Activated CD4-positive, alpha-beta T cell treated with anti-CD3 and anti-CD28 coated beads for 1 hour (primary cell): ENCODE measurements around the gene ARHGEF10L.

ENCODE experiments used
- DNase-seq: peaks from one replicate; pipeline ENCODE4 v3.0.0-alpha.2; 2020

The ARHGEF10L gene

DNA sequence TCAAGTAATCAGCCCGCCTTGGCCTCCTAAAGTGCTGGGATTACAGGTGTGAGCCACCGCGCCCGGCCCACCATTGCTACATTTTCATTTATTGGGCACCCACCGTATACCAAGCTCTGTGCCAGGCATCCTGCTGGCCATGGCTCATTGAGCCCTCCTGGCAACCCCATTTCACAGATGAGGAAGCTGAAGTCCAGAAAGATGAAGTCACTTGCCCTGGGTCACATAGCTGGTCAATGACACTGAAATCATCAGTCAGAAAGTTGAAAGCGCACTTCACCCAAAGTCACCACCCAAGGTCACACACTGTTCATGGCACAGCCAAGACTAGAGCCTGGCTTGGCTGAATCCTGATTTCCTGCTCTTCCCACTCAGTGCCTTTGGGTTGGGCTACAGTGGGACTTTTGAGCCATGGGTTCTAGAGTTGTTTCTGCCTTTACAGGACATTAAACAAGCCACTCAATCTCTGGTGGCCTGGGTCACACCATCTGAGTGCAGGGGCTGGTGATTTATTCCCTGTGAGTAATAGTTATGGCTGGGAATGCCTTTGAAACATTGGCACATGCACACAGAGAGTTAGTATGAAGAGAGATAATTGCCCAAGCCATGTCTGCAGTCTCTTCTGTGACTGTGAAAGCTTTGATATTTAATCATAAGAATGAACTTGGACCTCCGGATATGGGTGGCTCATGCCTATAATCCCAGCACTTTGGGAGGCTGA is 16.0 kb upstream of the ARHGEF10L start:
- DNase-seq, result no peak

DNA sequence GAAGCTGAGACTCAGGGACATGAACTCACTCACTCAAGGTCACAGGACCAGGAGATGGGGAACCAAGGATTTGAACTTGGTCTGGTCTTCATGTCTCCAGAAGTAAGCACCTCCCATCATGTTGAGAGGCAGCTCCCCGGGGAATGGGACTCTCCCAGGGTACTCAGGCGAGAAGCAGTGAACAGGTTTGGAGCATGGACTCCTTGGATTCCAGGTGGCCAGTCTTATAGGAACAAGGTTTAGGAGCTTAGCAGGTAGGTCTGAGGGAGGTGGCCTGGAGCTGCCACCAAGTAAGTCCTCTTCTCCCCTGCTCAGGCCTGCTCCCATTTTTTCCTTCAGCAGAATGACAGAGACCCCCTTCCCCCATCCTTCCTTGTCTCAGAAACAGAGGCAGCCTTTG is 14.9 kb upstream of the ARHGEF10L start:
- no peak for DNase-seq

DNA sequence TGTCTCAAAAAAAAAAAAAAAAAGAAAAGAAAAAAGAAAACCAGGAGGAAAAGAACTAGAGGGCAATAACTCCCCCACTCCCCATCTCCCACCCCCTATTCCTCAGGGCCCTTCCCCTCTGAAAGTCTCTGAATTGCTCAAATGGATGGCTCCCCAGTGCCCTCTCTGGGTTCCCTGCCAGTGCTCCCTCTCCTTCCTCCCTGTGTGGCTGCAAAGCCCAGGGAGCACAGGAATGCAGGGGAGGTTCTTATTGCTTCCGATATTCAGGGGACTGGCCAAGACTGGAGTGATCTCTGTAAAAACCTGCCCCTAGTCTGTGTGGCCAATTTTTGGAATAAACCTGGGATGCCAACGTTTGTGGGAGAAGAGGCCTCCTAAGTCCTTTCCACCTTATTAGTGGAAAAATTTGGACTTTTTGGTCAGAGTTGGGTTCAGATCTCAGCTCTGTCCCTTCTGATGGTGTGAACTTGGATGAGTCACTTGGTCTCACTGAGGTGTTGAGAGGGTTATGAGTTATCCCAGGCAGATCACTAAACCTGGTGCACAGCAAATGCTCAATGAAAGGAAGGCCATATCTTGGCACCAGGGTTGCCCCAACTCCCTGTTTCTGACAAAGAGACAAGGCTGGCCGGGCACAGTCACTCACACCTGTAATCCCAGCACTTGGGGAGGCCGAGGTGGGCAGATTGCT is 13.4 kb upstream of the ARHGEF10L start:
- DNase-seq, result no peak

DNA sequence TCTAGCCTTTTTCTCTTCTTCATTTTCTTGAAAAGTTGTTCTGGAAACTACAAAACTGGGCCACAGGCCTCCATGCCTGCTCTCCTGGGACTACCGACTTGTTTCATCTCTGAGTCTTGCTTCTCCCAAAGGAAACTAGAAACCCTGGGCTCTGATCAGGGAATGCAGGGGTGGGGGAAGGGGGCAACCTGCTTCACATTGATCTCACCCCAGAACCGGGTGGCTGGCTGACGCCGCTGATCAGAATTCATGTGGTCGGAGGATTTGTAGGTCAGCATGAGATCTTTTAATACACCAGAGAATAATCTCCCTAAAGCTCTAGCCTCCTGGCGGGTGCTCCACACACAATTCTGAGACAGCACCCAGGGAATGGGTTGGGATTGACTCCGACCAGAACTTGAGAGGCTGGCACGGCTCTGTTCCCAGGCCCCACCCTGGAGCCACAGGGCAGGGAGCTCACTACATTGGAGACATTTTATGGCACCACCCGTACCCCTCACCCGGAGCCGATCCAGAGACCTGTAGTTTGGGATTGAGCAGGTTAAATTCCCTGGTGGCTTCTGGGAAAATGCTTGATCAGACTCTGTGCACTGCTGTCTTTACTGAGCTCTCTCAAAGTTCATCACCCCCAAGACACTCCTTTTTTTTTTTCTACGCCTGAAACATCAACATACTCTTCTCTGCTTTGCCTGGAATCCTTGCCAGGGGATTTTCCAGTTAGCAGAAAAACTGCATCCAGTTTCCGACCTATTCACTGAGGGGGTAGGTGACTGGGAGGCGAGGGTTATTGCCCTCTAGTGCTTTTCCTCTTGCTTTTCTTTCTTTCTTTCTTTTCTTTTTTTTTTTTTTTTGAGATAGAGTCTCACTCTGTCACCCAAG is 12.2 kb upstream of the ARHGEF10L start:
- no peak for DNase-seq

DNA sequence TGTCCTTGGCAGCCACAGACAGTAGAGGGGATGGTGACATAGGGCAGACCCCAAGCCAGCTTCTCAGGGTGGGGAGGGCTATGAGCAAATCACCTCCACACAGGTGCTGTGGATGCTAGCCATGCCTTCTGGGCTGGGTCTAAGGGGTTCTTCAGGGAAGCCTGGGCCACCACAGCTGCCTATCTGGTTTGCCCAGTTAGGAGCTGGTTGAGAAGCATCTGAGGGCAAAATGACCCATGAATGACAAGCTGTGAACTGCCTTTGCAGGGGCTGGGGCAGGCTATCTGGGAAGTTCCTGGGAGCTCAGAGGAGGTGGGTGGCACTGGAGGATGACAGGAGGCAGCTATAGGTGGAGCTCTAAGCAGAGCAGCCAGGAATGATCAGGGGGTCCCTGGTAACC is 10.1 kb upstream of the ARHGEF10L start:
- DNase-seq, result no peak

DNA sequence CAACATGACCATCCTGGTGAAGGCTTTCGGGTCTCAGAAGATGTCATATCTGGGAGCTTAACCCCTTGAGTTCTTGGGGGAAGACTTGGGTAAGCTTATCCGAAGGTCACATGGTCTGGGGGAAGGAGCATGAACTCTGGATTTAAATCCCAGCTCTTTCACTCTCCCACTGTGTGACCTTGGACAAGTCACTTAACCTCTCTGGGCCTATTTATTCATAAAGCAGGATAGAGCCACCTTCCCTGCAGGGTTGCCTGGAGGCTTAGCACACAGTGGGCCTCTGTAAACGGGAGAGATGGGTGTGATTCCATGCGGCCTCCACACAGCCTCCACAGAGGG is 8.2 kb upstream of the ARHGEF10L start:
- DNase-seq, result no peak

DNA sequence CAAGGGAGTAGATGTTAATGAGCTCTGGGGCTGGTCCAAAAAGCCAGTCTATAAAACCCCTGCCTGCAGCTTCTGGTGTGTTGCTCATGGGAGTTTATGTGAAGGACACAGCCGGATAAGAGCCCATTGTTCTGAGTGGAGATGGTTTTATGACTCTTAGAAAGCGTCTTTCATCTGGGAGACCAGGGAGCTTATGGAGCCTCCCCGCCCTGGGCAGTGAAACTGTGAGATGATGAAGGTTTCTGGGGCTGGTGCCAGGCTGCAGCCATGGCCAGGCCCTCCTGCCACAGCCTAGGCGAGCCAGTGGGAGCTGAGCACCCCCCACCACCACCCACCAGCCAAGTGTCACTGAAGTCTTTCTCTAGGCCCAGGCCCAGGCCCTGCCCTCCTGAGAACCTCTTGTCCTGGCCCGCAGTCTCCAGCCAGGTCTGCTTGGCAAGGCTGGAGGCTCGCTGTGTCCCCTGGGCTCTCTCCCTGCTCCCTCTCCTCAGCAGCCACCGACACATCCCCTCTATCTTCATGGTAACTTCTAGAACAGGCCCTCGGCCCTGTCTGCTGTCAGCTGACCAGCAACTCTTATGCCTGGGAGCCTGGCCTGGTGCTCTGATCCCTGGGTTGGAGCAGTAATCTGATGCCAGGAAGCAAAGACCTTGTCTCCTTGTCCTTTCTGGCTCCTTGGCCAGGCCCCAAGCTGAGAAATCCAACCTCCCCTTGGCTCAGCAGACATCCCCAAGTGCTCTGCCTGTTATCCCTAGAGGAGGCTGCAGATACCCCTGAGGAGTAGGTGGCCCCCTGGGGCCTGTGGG is 7.6 kb upstream of the ARHGEF10L start:
- no peak for DNase-seq

DNA sequence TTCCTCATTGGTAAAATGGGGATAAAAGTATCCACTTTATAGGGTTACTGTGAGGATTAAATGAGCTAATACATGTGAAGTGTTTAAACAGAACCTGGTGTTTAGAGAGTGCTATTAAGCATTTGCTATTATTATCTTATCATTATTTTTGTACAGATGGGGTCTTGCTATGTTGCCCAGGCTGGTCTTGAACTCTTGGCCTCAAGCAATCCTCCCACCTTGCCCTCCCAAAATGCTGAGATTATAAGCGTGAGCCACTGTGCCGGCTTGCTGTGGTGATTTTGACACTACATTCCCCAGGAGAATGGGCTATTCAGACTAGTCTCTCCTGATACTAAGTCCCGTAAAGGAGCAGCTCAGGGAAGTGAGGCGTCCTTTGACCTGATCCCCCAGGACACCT is 6.3 kb upstream of the ARHGEF10L start:
- DNase-seq, result no peak

DNA sequence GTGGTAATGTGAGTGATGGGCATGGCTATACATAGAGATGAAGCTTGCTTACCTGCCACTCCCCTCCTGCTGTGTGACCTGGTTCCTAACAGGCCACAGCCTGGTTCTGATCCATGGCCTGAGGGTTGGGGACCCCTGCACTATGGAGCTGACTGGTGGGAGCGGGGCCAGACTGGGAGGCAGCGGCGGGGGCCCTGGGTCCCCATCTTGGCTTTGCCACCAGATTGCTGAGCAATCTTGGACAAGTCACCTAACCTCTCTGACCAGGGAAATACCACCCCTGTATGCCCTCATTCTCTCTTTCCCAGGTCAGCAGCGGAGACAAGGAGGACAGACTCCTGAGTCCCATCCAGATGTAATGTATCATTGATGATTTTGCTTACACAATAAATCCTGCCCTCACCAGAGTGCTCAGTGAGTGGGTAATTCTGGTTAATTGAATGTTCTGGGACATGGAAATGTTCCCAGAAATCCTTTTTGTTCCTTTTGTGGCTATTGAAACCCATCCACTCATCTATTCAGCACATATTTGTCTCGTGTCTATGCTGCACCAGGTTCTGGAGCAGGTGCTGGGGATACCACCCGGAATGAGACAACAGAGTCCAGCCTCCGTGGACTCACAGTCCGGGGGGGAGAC is 4.1 kb upstream of the ARHGEF10L start:
- no peak for DNase-seq

DNA sequence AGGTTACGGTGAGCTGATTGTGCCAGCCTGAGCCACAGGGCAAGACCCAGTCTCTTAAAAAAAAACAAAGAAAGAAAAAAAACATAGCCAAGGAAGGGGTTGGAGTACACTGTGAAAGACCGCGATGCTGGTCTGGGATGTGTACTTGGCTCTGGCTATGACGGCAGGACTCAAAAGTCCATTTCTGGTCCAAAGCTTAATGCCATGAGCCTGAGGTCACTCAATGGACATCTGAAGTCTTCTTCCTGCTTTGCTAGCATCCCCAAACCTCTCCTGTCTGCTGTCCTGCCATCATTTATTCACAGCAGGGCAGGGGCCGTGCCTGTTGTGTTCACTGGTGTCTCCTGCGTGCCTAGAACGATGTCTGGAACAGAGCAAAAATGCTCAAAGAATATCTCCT is 1.5 kb upstream of the ARHGEF10L start:
- no peak for DNase-seq

DNA sequence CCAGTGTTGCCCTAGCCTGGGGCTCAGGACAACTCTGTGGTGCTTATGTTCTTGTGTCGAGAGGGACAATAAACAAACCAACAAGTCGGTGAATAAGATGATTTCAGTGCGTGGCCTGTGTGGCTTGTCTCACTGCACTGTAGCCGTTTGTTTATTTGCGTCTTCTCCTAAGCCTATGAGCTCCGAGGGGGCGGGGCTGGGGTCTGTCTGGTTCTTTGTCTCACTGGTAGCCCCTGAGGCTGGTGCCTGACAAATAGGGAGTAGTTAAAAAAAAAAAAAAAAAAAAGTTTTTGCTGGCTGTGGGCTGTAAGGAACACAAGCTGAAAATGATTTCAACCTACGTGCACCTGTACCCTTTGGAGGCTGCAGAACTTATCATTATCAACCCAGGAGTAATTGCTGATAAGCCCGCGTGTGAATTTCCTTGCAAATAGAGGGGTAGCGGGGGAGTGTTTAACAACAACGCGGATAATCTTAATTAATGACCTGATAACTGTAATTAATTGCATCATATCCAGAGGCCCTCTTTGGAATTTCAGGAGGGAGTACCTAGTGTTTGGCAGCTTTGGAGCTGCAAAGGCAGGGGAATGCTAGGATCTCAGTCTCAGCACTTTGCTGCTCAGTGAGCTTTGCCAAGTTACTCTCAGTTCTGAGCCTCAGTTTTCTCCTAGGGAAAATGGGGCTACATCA is 925 bp upstream of the ARHGEF10L start:
- DNase-seq, result no peak

DNA sequence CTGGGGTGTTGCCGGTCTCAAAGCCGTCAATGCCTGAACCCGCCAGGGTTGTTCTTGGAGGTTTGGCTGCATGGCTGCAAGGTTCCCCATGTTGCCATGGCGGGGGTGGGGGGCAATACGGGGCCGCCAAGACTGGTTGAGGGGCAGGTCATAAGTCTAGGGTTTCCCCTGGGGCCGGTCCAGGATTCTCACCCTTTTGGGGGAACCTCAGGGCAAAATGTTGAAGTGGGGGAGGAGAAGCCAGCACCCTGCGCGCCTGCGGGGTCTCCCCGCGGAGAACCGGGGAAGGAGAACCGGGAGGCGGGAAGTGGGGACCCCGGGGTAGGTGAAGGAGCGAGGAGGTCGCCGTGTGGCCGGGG is 401 bp upstream of the ARHGEF10L start:
- no peak for DNase-seq

DNA sequence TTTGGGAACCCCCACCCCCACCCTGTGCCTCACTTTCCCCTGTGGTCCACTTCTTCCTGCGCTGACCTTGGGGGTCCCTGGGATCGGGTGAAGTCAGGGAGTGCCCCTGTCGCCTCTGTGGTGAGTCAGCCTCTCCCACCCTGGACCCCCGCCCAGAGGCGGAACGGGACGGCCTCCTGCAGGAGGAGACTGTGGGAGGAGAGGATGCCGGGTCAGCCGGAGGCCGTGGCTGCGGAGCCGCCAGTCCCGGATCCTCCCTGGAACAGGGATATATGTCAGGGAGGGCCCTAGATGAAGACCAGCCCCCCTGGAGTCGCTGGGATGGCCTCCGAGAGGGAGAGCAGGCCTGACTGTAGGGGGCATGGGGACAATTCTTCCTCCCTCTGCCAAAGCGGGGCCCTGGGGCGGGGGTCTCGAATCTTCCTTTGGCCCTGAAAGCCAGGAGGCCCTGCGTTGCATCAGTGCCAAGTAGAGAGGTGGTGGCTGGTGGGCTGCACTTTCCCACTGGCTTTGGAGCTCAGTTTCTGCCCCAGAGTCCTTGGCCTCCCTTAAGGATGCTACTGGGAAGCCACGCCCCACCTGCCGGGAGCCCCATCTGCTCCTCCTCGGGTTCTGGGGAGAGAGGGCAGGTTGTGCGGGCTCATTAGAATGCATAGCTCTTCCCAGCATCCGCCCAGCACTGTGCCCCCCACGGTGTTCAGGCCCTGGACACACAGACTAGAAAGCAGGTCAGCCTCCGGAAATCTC is 930 bp downstream of the ARHGEF10L start:
- no peak for DNase-seq

DNA sequence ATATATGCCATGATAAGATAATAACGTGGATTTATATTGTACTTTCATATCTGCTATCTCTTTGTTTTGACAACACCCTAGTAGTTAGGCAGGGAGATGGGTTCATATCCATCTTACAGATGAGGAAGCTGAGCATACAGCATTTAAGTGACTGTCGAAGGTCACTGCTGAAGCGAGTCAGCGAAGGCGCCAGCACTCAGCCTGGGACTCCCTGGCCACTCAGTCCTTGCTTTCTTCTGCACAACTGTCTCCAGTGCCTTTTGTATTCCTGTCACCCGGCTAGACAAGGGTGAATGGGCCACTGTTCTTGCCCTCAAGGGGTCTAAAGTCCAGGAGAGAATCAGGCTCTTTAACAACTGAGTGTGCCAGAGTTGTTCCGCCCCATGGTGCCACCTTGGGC is 3.1 kb downstream of the ARHGEF10L start:
- no peak for DNase-seq

DNA sequence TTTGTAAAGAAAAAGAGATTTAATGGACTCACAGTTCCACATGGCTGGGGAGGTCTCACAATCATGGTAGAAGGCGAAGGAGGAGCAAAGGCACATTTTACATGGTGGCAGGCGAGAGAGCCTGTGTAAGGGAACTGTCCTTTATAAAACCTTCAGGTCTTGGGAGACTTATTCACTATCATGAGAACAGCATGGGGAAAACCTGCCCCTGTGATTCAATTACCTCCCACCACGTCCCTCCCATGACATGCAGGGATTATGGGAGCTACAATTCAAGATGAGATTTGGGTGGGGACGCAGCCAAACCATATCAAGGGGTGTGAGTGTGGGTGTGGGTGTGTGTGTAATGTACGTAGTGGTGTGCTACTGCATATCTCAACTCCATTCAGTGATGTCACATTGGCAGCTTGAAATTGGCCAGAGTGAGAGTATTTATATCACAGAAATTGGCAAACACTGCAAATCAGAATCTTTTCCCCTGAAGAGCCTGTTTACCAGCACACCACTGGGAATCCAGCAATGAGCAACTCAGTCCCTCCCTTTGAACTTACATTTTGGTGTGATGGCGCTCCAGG is 5.4 kb downstream of the ARHGEF10L start:
- no peak for DNase-seq

DNA sequence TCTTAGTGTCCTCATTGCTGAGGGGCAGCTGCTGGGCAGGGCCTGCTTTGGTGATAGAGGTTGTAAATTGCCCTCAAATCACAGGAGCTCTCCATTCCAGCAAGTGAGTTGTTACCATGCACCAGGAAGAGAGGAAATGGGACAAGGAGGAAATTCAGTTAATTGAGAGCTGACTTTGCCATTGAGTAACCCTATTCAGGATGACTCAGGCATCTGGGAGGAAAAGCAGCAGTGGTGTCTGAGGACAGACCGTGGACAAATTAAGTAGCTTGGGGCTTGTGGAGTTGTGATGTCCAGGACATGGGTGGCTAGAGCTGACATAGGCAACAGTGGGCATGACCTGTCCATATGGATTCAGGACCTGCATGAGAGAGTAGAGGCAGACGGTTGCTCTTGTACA is 5.9 kb downstream of the ARHGEF10L start:
- no peak for DNase-seq

DNA sequence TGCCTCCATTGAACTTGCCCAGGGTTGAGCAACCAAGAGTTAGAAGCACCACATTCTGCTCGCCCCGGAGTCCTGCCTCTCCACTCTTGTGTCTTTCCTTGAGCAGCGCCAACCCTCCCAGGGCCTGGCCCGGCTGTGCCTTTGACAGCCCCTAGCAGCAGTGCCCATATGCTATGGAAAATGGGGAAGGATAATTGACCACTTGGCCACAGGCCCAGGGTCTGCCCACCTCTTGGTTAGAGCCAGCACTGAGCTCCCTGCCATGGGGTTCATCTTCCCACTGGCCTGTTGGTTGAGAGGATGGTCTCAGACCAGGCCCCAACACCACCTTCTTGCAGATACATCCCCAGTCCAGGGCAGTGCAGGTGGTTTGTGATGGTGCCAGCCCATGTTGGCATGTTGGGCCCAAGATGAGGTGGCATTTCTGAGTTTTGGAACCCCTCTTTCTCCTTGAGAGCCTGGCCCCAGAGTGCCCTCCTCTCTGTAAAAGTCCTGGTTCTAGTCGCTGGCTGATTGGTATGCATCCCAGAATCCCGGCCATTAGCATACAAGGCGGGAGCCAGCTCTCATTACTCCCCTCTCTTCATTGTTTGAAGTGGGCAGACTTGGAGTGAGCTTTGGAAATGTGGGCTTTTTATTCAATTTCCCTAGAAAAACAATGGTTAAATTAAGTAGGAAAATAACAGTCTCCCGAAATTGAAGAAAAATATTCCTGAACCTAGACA is 7.6 kb downstream of the ARHGEF10L start:
- no peak for DNase-seq

DNA sequence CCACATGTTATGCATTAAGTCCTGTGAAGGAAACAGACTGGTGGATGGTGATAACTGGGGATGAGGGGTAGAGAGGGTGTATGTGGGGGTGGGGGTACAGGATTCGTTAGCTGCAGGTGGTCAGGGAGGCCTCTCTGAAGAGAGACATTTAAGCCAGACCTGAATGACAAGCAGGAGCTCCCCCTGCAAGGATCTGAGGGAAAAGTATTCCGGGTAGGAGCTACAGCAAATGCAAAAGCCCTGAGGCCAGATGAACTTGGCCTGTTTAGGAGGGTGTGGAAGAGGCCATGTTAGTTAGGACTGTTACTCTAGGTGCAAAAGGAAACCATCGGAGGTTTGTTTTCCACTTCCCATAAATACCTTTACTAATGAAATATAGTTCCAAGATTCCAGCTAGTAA is 9.9 kb downstream of the ARHGEF10L start:
- DNase-seq, result no peak

DNA sequence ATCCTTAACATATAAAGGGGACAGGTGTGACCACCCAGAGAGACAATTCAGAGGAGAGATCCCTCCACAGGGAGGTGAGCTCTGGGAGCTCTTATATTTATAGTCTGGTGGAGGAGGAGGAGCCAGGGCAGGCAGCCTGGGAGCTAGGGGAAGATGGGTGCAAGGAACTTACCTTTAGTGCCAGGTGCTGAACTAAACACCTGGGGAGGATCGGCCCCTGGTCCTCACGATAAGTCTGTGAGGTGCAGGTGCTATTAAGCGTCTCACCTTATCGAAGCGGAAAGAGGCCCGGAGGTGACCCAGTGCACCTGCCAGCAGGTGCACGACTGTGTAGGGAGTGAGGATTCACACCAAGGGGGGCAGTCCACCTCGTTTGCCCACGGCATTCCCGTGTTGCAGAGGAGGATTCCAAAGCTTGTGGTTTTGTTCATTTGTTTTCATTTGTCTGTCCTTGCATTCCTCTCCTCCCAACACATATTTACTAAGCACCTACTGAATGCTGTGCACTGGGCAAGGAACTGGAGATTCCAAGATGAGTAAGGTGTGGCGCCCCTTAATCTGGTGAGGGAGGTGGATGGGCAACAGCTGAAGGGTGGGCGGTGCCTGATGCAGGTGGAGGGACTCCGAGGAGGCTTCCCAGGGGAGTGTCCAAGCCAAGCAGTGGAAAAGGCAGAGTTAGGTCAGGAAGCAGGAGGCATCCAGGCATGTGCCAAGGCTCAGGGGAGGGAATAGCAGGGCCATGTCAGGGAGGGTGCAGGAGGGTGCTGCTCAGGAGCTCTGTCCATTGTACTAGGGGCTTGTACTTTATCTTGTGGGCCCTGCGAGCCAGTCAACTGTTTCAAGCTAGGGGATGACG is 11.5 kb downstream of the ARHGEF10L start:
- DNase-seq, result no peak
